PC-9 (cell line): ENCODE results near the gene MKNK2. TPM values are rescaled to one million over a fixed set of nuclear protein-coding genes. Genes with fewer than 3 reads are reported as not detected.

Source experiments
- BruUV-seq: library from RNA; stranded (reverse); fragments of 400-500 nt; replicated peaks from 2 replicates; lab custom pipeline; 2021; lab: Mats Ljungman, UMichigan
- CTCF ChIA-PET: fragments of 300-600 bp; sonication (Branson Sonifier 250); formaldehyde crosslinking; loops from one replicate; lab custom pipeline; 2022; ENCODE audit warnings: antibody characterized with exemption; lab: Charles Lee
- POLR2A ChIA-PET: fragments of 300-600 bp; sonication (Branson Sonifier 250); formaldehyde crosslinking; loops from one replicate; lab custom pipeline; 2022; ENCODE audit warnings: antibody characterized with exemption; ENCODE audit not compliant: unreplicated experiment; lab: Charles Lee
- DNase-seq, 2 experiments: peaks; one replicate each; pipeline versions ENCODE4 v3.0.0 to v3.0.0-alpha.2; 2015 to 2022; ENCODE audit warnings: mixed read lengths in 1 of 2
- H2AFZ ChIP-seq: fragments of 200-600 bp; sonication (generic); 2 replicates; pipeline ENCODE4 v1.8.1; 2017; ENCODE audit warnings: antibody characterized with exemption
- H3F3A ChIP-seq: fragments of 200-600 bp; sonication (generic); 2 replicates; pipeline ENCODE4 v1.8.1; 2017; ENCODE audit warnings: antibody characterized with exemption, mild to moderate bottlenecking, low read depth; ENCODE audit not compliant: insufficient read depth
- H3K27ac ChIP-seq: fragments of 200-600 bp; sonication (generic); 2 replicates; pipeline ENCODE4 v1.6.1; 2016; ENCODE audit warnings: mixed run types
- H3K27me3 ChIP-seq: fragments of 200-600 bp; sonication (generic); 2 replicates; pipeline ENCODE4 v1.6.1; 2016; ENCODE audit warnings: low read depth, mixed run types; ENCODE audit not compliant: insufficient read depth
- H3K36me3 ChIP-seq: fragments of 200-600 bp; sonication (generic); 2 replicates; pipeline ENCODE4 v1.6.1; 2016; ENCODE audit warnings: low read depth, mixed run types
- H3K4me1 ChIP-seq: fragments of 200-600 bp; sonication (generic); replicated peaks from 2 replicates; pipeline ENCODE4 v1.6.1; 2016; ENCODE audit warnings: mixed run types; ENCODE audit not compliant: insufficient read depth
- H3K4me2 ChIP-seq: fragments of 200-600 bp; sonication (generic); 2 replicates; pipeline ENCODE4 v1.6.1; 2017; ENCODE audit warnings: mixed run types
- H3K4me3 ChIP-seq: fragments of 200-600 bp; sonication (generic); 2 replicates; pipeline ENCODE4 v1.6.1; 2016; ENCODE audit warnings: mixed run types
- H3K79me2 ChIP-seq: fragments of 200-600 bp; sonication (generic); 2 replicates; pipeline ENCODE4 v1.6.1; 2017; ENCODE audit warnings: low read depth, mixed run types
- H3K9me2 ChIP-seq: fragments of 200-600 bp; sonication (generic); 2 replicates; pipeline ENCODE4 v1.8.1; 2017; ENCODE audit warnings: mild to moderate bottlenecking; ENCODE audit not compliant: insufficient read depth
- H3K9me3 ChIP-seq: fragments of 200-600 bp; sonication (generic); 2 replicates; pipeline ENCODE4 v1.8.1; 2016; ENCODE audit warnings: low read depth; ENCODE audit not compliant: insufficient read depth
- H4K20me1 ChIP-seq: fragments of 200-600 bp; sonication (generic); 2 replicates; pipeline ENCODE4 v1.8.1; 2017; ENCODE audit not compliant: insufficient read depth
- EZH2 ChIP-seq: fragments of 200-600 bp; sonication (generic); IDR thresholded peaks from 2 replicates; pipeline ENCODE4 v1.8.0; 2017; ENCODE audit warnings: antibody characterized with exemption, low read depth
- intact Hi-C: fragments of 100-400 bp; cut with micrococcal nuclease; formaldehyde crosslinking; loops from one replicate; pipeline ENCODE4 v1.10.0; 2022; ENCODE audit not compliant: unreplicated experiment
- total RNA-seq: library from RNA; stranded (reverse); gene quantifications from 2 replicates; pipeline ENCODE4 v1.2.3, GENCODE V29; 2021
- TF ChIP-seq, protein P1 (sequence below): fragments of 200-600 bp; sonication (generic); conservative IDR thresholded peaks from 2 replicates; pipeline ENCODE4 v1.6.1; 2017; ENCODE audit warnings: mixed run types, antibody characterized with exemption, mild to moderate bottlenecking, moderate library complexity

MKNK2 gene
- total RNA-seq, 1 experiment from 2014 or later, result 132 TPM

DNA sequence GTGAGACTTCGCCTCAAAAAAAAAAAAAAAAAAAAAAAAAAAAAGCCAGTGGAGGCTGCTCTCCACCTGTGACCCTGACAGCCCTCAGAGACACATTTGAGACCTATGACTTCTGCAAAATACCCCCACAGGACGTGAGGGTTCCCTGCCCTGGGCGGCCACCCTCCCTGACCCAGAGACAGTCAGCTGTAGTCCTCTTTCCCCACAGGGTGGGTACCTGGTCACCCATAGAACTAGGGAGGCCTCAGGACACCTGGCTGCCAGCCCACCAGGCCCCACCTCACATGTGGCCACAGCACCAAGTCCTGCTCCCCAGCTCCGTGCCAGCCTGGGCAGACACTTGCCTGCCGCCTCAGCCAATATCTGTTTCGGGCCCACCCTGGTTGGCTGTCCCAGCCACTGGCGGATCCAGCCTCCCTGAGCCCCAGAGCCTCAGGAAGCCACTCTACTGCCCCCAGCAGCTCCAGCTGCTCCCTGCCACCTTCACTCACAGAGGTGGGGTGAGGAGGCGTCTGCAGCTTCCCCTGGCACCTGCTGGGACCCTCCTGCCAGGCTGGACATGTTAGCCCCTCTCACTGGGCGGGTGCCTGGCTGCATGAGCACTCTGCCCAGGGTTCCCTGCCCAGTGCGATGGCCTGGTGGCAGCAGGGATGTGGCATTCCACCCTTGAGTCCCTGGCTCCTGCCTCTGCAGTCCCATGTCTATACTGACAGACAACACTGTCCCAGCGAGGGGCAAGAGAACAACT is 6.9 kb downstream of the MKNK2 start:
- no TSS peak for BruUV-seq
- Histone ChIP-seq H4K20me1 (peaks cover 47% of the 10 kb centered on the region), H3K9me3 (no peaks in the 10 kb centered on the region), H2AFZ (no peak overlapping the region), H3F3A (no peaks in the 10 kb centered on the region), H3K27ac (no peak overlapping the region), H3K4me2 (no peak overlapping the region), H3K36me3 (no peaks in the 10 kb centered on the region), H3K4me3 (no peak overlapping the region), H3K9me2 (no peaks in the 10 kb centered on the region), H3K4me1 (peaks cover 9% of the 10 kb centered on the region; the same call in 1 of the 2 replicates), H3K79me2 (peaks cover 31% of the 10 kb centered on the region), H3K27me3 (no peaks in the 10 kb centered on the region)
- no peak for TF ChIP-seq EZH2
- TF ChIP-seq, protein P1, sequence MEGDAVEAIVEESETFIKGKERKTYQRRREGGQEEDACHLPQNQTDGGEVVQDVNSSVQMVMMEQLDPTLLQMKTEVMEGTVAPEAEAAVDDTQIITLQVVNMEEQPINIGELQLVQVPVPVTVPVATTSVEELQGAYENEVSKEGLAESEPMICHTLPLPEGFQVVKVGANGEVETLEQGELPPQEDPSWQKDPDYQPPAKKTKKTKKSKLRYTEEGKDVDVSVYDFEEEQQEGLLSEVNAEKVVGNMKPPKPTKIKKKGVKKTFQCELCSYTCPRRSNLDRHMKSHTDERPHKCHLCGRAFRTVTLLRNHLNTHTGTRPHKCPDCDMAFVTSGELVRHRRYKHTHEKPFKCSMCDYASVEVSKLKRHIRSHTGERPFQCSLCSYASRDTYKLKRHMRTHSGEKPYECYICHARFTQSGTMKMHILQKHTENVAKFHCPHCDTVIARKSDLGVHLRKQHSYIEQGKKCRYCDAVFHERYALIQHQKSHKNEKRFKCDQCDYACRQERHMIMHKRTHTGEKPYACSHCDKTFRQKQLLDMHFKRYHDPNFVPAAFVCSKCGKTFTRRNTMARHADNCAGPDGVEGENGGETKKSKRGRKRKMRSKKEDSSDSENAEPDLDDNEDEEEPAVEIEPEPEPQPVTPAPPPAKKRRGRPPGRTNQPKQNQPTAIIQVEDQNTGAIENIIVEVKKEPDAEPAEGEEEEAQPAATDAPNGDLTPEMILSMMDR, result no peak
- DNase-seq, result no peak
- ChIA-PET POLR2A (no interaction called here), CTCF (no interaction called here)
- intact Hi-C loops, result no loop called here

DNA sequence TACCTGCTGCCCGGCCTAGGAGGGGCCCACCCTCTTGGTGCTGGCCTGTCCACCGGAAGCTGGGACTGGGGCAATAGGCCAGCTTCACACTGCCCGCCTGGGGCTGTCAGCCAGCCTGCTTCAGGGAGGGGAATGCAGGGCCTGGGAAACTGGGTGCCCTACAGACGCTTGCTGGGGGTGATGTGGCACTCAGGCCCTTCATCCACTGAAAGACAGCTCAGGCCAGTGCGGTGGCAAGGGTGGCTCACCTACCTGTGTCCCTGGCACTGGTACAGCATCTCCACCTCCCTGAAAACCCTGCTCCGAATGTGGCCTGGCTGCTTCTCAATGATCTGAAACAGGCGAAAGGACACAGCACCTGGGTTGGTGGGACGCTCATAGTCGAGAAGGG is 7.8 kb downstream of the MKNK2 start:
- Histone ChIP-seq H3K79me2 (peaks cover 22% of the 10 kb centered on the region), H3K27ac (no peak overlapping the region), H3K27me3 (no peaks in the 10 kb centered on the region), H4K20me1 (peaks cover 38% of the 10 kb centered on the region), H2AFZ (no peak overlapping the region), H3K4me3 (no peak overlapping the region), H3K9me3 (no peaks in the 10 kb centered on the region), H3K4me2 (no peak overlapping the region), H3K9me2 (no peaks in the 10 kb centered on the region), H3F3A (no peaks in the 10 kb centered on the region), H3K36me3 (no peaks in the 10 kb centered on the region), H3K4me1 (peaks cover 8% of the 10 kb centered on the region; the same call in 1 of the 2 replicates)
- TF ChIP-seq, protein P1, result no peak
- TF ChIP-seq EZH2, result no peak
- ChIA-PET POLR2A (no interaction called here), CTCF (no interaction called here)
- no TSS peak for BruUV-seq
- intact Hi-C loops, result no loop called here
- DNase-seq, result no peak

DNA sequence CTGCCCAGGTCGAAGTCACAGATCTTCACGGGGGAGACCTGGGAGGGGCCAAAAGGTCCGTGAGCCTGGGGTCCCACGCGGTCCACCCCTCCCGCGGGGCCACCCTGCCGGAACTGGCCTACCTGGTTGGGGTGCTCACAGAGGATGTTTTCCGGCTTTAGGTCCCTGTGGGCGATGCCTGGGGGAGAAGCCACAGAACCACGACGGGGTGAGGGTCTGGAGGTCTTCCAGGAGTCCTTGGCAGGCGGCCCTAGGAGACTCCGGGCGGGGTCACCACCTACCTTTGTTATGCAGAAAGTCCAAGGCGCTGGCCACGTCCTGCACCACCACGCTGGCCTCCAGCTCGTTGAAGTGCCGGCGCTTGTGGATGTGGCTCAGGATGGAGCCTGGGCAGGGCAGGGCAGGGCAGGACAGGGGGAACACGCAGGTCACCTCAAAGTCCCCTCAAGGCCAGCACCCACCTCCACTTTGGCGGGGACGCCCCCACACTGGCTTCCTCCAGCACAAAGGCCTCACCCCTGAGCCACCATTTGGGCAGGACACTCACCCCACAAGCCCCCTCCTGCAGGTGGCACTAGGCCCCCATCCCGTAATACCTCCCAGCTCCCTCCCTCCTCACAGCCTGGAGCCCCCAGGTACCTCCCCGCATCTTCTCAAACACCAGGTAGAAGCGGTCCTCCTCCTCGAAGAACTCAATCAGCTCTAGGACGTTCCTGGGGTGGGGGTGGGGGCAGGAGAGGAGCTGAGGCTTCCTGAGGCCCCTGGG is 8.4 kb downstream of the MKNK2 start:
- H3F3A ChIP-seq, result peaks cover 2% of the 10 kb centered on the region; the same call in 1 of the 2 replicates
- no peak for DNase-seq
- ChIA-PET CTCF (no interaction called here), POLR2A (no interaction called here)
- peaks cover 2% of the 10 kb centered on the region; the same call in 1 of the 2 replicates for H3K4me1 ChIP-seq
- no TSS peak for BruUV-seq
- H3K4me3 ChIP-seq, result no peak overlapping the region
- no peaks in the 10 kb centered on the region for H3K36me3 ChIP-seq
- H3K27me3 ChIP-seq, result no peaks in the 10 kb centered on the region
- H4K20me1 ChIP-seq, result peaks cover 32% of the 10 kb centered on the region
- H3K9me2 ChIP-seq, result no peaks in the 10 kb centered on the region
- H3K4me2 ChIP-seq, result no peak overlapping the region
- H3K9me3 ChIP-seq, result no peaks in the 10 kb centered on the region
- intact Hi-C loops, result no loop called here
- no peak overlapping the region for H3K27ac ChIP-seq
- no peak overlapping the region for H2AFZ ChIP-seq
- H3K79me2 ChIP-seq, result peaks cover 16% of the 10 kb centered on the region
- TF ChIP-seq, protein P1, result no peak
- TF ChIP-seq EZH2, result no peak
